GM21515 (cell line): ENCODE measurements around the gene CPSF3.
"Not testable (repeated sequence)": the region's sequence is repeated elsewhere in the genome, so short reads cannot be mapped to it uniquely, and the experiment has no call there.

Experiments
- ATAC-seq: cut with Tn5 transposase; IDR thresholded peaks from one replicate; pipeline ENCODE4 v1.9.1; 2021; ENCODE audit not compliant: unreplicated experiment

CPSF3 gene

GRCh38 chr2:9392898-9393765 is 30.3 kb upstream of the CPSF3 start:
- no peak for ATAC-seq

- ATAC-seq = no peak
Measured at GRCh38 chr2:9394816-9395215, 28.6 kb upstream of the CPSF3 start.

GRCh38 chr2:9397201-9397600 is 26.3 kb upstream of the CPSF3 start:
- no peak for ATAC-seq

GRCh38 chr2:9398251-9398650 is 25.2 kb upstream of the CPSF3 start:
- not testable (repeated sequence) for ATAC-seq

- no peak for ATAC-seq
Measured at GRCh38 chr2:9398881-9399780, 24.3 kb upstream of the CPSF3 start.

GRCh38 chr2:9400268-9401058 is 23.0 kb upstream of the CPSF3 start:
- no peak for ATAC-seq

- ATAC-seq = no peak
Measured at GRCh38 chr2:9401059-9401547, 22.4 kb upstream of the CPSF3 start.

GRCh38 chr2:9401646-9402371 is 21.6 kb upstream of the CPSF3 start:
- no peak for ATAC-seq

GRCh38 chr2:9403924-9404323 is 19.5 kb upstream of the CPSF3 start:
- ATAC-seq = no peak

GRCh38 chr2:9404451-9404850 is 19.0 kb upstream of the CPSF3 start:
- ATAC-seq = no peak

- ATAC-seq = no peak
Measured at GRCh38 chr2:9405636-9406035, 17.8 kb upstream of the CPSF3 start.

- no peak for ATAC-seq
Measured at GRCh38 chr2:9406529-9407362, 16.7 kb upstream of the CPSF3 start.

GRCh38 chr2:9407363-9407811 is 16.1 kb upstream of the CPSF3 start:
- no peak for ATAC-seq

GRCh38 chr2:9408641-9409151 is 14.8 kb upstream of the CPSF3 start:
- ATAC-seq = no peak

- peak; percentile 69 for ATAC-seq
Measured at GRCh38 chr2:9410108-9410507, 13.3 kb upstream of the CPSF3 start.

- ATAC-seq = no peak
Measured at GRCh38 chr2:9412781-9413180, 10.7 kb upstream of the CPSF3 start.

GRCh38 chr2:9415516-9416169 is 7.8 kb upstream of the CPSF3 start:
- no peak for ATAC-seq

- ATAC-seq = no peak
Measured at GRCh38 chr2:9416267-9416961, 7.0 kb upstream of the CPSF3 start.
